Cardiac fibroblast (primary cell): Measurements from ENCODE around the gene PDPK1.
"Not testable (repeated sequence)": the region's sequence is repeated elsewhere in the genome, so short reads cannot be mapped to it uniquely, and the experiment has no call there.

Source experiments
- DNase-seq, 2 donors: peaks; one replicate each; pipeline versions ENCODE4 v3.0.0 to v3.0.0-alpha.2; 2010; ENCODE audit warnings: low read depth in 2 of 2
- H3K4me3 ChIP-seq, 2 donors: replicated peaks in 1 of 2; 1 replicate in 1 of 2; 2 replicates in 1 of 2; pipeline ENCODE4 v1.5.1; 2011; ENCODE audit warnings: low read depth in 2 of 2, low read length in 2 of 2, mild to moderate bottlenecking in 2 of 2, moderate library complexity in 1 of 2
- TF ChIP-seq, protein P1 (sequence below): IDR thresholded peaks from one replicate; pipeline ENCODE4 v1.5.1; 2011; ENCODE audit warnings: low read depth, mild to moderate bottlenecking, low read length, inconsistent platforms

PDPK1 gene

GRCh38 chr16:2603165-2604015 is 65.6 kb downstream of the PDPK1 start:
- DNase-seq, result peak; percentile 97
- peak overlapping the region; percentile 99 to 100 for H3K4me3 ChIP-seq
- TF ChIP-seq, protein P1, sequence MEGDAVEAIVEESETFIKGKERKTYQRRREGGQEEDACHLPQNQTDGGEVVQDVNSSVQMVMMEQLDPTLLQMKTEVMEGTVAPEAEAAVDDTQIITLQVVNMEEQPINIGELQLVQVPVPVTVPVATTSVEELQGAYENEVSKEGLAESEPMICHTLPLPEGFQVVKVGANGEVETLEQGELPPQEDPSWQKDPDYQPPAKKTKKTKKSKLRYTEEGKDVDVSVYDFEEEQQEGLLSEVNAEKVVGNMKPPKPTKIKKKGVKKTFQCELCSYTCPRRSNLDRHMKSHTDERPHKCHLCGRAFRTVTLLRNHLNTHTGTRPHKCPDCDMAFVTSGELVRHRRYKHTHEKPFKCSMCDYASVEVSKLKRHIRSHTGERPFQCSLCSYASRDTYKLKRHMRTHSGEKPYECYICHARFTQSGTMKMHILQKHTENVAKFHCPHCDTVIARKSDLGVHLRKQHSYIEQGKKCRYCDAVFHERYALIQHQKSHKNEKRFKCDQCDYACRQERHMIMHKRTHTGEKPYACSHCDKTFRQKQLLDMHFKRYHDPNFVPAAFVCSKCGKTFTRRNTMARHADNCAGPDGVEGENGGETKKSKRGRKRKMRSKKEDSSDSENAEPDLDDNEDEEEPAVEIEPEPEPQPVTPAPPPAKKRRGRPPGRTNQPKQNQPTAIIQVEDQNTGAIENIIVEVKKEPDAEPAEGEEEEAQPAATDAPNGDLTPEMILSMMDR, result no peak

DNA sequence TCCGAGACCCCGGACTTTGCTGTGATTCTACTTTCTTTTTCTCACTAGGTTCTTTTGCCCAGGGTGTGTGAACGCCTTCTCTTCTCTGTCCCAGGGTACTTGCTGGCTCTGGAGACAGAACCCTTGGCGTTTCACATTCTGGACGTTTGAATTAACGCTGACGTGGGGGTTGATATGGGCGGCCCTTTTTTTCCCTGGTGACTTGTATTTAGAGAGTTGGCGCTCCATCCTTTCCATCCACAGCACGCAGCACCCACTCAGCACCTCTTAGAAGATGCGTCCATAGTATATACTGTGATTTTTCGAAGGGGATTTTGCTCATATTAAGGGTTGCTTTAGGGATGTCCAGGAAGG is 66.2 kb downstream of the PDPK1 start:
- DNase-seq, result peak; percentile 10 to 27
- H3K4me3 ChIP-seq, result peak overlapping the region; percentile 99 to 100

GRCh38 chr16:2606820-2607219 is 69.0 kb downstream of the PDPK1 start:
- not testable (repeated sequence) for H3K4me3 ChIP-seq, DNase-seq

- not testable (repeated sequence) for DNase-seq, H3K4me3 ChIP-seq
These were observed 71.5 kb downstream of the PDPK1 start for GRCh38 chr16:2609345-2609744.

- TF ChIP-seq, protein P1, result no peak
- DNase-seq, result no peak
- H3K4me3 ChIP-seq, result no peak overlapping the region
These were observed 72.1 kb downstream of the PDPK1 start for GRCh38 chr16:2609827-2610470.

GRCh38 chr16:2610781-2611498 is 73.1 kb downstream of the PDPK1 start:
- TF ChIP-seq, protein P1, result no peak
- no peak for DNase-seq
- no peak overlapping the region for H3K4me3 ChIP-seq

GRCh38 chr16:2611499-2611862 is 73.7 kb downstream of the PDPK1 start:
- TF ChIP-seq, protein P1, result no peak
- no peak overlapping the region for H3K4me3 ChIP-seq
- DNase-seq, result no peak

DNA sequence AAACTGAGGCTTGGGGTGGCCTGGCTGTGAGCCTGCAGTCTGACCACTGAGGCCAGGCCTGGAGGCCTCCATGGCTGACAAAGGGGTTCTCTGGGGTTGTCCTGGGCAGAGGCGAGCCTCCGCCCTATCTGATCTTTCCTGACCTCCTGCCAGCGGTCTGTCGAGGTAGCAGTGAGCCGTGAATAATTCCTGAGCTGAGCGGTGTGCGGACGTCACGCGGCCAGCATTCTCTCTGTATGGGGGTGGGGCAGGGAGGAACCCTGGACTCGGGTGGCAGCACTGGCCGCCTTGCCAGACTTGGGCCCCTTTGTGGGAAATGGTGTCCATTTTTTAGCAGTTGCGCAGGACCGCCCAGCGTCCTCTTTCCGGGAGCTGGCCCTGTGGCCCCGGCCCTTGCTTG is 74.1 kb downstream of the PDPK1 start:
- DNase-seq, H3K4me3 ChIP-seq: not testable (repeated sequence)

GRCh38 chr16:2613251-2613650 is 75.4 kb downstream of the PDPK1 start:
- not testable (repeated sequence) for DNase-seq, H3K4me3 ChIP-seq
